ENCODE data around the gene PTPRR. TPM values are rescaled to one million over a fixed set of nuclear protein-coding genes. Genes with fewer than 3 reads are reported as not detected.

The PTPRR gene
- total RNA-seq, 1 experiment from 2014 or later = 1.3 TPM

DNA sequence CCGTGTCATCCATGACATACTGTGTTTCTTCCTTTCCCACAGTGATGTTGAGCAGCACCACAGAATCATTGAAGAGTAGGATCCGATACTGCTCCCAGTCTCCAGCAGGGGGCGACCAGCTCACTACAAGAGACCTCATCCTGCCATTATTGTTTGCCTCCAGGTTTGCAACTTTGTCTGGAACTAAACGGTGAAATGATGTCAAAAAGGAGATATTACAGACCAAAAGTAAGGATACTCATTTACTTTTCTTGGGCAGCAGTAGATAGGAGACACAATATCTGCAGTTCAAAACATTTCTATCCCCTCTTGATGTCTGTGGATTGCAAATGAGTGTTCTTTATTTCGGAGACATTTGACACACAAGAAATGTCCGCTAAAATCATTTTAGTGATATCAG lies 330.5 kb downstream of the PTPRR start:
- peak; percentile 65 to 76 for DNase-seq
- peak; percentile 88 to 93 for TF ChIP-seq CTCF (IDR thresholded peaks at IDR 0.05; ENCODE audit: insufficient read depth in 1 of 2, low read depth in 1 of 2, low read length in 1 of 2, severe bottlenecking in 1 of 2, unreplicated experiment in 1 of 2)
- no peaks in the 10 kb centered on the region for H3K4me1 ChIP-seq
- Mint-ChIP-seq H3K9me3 (ENCODE audit: unreplicated experiment) (no peaks in the 10 kb centered on the region), H3K36me3 (ENCODE audit: insufficient read depth, unreplicated experiment) (no peaks in the 10 kb centered on the region), H3K4me3 (ENCODE audit: unreplicated experiment) (no peak overlapping the region), H3K4me1 (ENCODE audit: low read depth, unreplicated experiment) (no peaks in the 10 kb centered on the region), H3K27me3 (ENCODE audit: insufficient read depth, unreplicated experiment) (peaks cover 3% of the 10 kb centered on the region), H3K27ac (ENCODE audit: unreplicated experiment) (no peak overlapping the region)
- H3K36me3 ChIP-seq (ENCODE audit: control insufficient read depth, insufficient read depth, low read length) = no peaks in the 10 kb centered on the region
- no peaks in the 10 kb centered on the region for H3K27me3 ChIP-seq (replicated peaks; ENCODE audit: control insufficient read depth, insufficient read depth, low read length)
- ChIA-PET CTCF (interaction anchor here (1.0 to 1.5 kb wide), 2 partner anchors 130 to 424 kb away, joined by 5 to 10 read pairs; no protein-coding TSS in a partner anchor), POLR2A (no interaction called here)
- no TSS peak for BruUV-seq (replicated peaks)
- H3K4me3 ChIP-seq (ENCODE audit: low read depth, low read length) = no peak overlapping the region
- H3K9me3 ChIP-seq = no peaks in the 10 kb centered on the region
- intact Hi-C loops (cut with micrococcal nuclease; ENCODE audit: unreplicated experiment) = loop anchor here (1.0 kb wide), 3 partner anchors 129 to 424 kb away; no protein-coding TSS in a partner anchor

Other genes with a start within 250 kb of the PTPRR start
- gene TSPAN8, start 237.3 kb upstream of the PTPRR start, total RNA-seq (2022) = 86.4 and 99.9 TPM in 2 replicates